Measurements from ENCODE around the gene LGALS4.

- TF ChIP-seq POLR2A (IDR thresholded peaks at IDR 0.05) (no peak), CTCF (IDR thresholded peaks at IDR 0.05) (no peak)
These were observed 578 bp upstream of the LGALS4 start for GRCh38 chr19:38813323-38813722.

Measured in sigmoid colon (tissue), 3 donors.